OCI-LY1 (cell line): Measurements from ENCODE around the gene BHMT2.

Experiments used
- EZH2 ChIP-seq: fragments of 200-600 bp; sonication (generic), shearing (Covaris generic); IDR thresholded peaks from 2 replicates; pipeline ENCODE4 v1.8.0; 2017; ENCODE audit warnings: borderline replicate concordance, mixed run types, mild to moderate bottlenecking, antibody characterized with exemption, low read length, moderate library complexity, mixed read lengths
- TF ChIP-seq, protein P1 (sequence below): fragments of 200-600 bp; sonication (generic), shearing (Covaris generic); IDR thresholded peaks from 2 replicates; pipeline ENCODE4 v1.5.1; 2017; ENCODE audit warnings: mild to moderate bottlenecking, antibody characterized with exemption, low read length, moderate library complexity, mixed read lengths

DNA sequence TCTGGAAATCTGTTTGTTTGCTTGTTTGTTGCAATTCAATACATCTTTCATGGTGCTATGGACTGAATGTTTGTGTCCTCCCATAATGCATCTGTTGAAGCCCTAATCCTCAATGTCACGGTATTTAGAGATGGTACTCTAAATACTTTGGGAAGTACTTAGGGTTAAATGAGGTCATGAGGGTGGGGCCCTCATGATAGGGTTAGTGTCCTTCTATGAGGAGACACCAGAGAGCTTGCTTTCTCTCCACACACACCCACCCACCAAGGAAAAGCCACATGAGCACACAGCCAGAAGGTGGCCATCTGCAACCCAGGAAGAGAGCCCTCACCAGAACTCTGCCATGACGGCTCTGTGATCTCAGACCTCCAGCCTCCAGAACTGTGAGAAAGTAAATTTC, 32.8 kb upstream of the BHMT2 start:
- TF ChIP-seq, protein P1, sequence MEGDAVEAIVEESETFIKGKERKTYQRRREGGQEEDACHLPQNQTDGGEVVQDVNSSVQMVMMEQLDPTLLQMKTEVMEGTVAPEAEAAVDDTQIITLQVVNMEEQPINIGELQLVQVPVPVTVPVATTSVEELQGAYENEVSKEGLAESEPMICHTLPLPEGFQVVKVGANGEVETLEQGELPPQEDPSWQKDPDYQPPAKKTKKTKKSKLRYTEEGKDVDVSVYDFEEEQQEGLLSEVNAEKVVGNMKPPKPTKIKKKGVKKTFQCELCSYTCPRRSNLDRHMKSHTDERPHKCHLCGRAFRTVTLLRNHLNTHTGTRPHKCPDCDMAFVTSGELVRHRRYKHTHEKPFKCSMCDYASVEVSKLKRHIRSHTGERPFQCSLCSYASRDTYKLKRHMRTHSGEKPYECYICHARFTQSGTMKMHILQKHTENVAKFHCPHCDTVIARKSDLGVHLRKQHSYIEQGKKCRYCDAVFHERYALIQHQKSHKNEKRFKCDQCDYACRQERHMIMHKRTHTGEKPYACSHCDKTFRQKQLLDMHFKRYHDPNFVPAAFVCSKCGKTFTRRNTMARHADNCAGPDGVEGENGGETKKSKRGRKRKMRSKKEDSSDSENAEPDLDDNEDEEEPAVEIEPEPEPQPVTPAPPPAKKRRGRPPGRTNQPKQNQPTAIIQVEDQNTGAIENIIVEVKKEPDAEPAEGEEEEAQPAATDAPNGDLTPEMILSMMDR, result no peak
- TF ChIP-seq EZH2, result no peak
